ENCODE results near the gene CACNA1S.

CACNA1S gene

DNA sequence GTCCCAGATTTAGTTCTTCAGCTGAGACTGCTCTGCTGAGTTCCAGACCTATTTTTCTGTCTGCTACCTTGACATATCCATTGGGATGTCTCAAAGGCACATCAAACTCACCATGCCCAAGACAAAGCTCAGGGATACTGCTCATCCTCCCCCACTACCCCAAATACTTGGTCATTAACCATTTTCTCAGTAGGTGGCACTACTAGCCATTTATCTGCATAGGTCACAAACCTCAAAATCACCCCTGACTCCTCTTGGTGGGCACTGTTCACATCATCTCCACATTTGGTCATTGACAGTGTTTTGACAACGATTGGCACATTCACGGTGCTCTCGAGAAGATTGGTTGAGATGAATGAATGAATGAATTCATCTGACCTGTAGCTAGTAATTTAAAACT is 32.1 kb downstream of the CACNA1S start:
- H3K36me3 ChIP-seq (ENCODE audit: control insufficient read depth in 1 of 2, insufficient read depth in 2 of 2, low read length in 2 of 2): no peaks in the 10 kb centered on the region
- H3K79me2 ChIP-seq (ENCODE audit: control insufficient read depth, insufficient read depth, low read length, poor library complexity): no peaks in the 10 kb centered on the region
- no peak overlapping the region for H3K23ac ChIP-seq (ENCODE audit: low read length)
- no peak overlapping the region for H2BK12ac ChIP-seq (ENCODE audit: low read length)
- no peak overlapping the region for H3K4ac ChIP-seq (ENCODE audit: low read depth, low read length)
- H4K91ac ChIP-seq (ENCODE audit: low read depth, low read length): no peak overlapping the region
- H3K4me1 ChIP-seq (ENCODE audit: control insufficient read depth in 1 of 2, insufficient read depth in 2 of 2, low read length in 2 of 2): no peaks in the 10 kb centered on the region
- no peaks in the 10 kb centered on the region for H3K27me3 ChIP-seq (ENCODE audit: insufficient read depth, low read length)
- no peak for DNase-seq
- no peak overlapping the region for H3K4me2 ChIP-seq (ENCODE audit: low read length)
- no peak overlapping the region for H2BK120ac ChIP-seq (ENCODE audit: insufficient read depth, low read length, poor library complexity)
- H3K9ac ChIP-seq (ENCODE audit: low read length): no peak overlapping the region
- H4K8ac ChIP-seq (ENCODE audit: low read depth, low read length): no peak overlapping the region
- H3K4me3 ChIP-seq (ENCODE audit: low read depth, low read length): no peak overlapping the region
- H3K9me3 ChIP-seq (ENCODE audit: insufficient read depth, low read depth, low read length): peaks cover 2% of the 10 kb centered on the region
- H3K14ac ChIP-seq (ENCODE audit: low read length): no peak overlapping the region
- H2BK5ac ChIP-seq (ENCODE audit: low read depth, low read length, poor library complexity): no peak overlapping the region
- H2AK5ac ChIP-seq (ENCODE audit: low read length): no peak overlapping the region
- no peak overlapping the region for H2AFZ ChIP-seq (ENCODE audit: insufficient read depth, low read length, poor library complexity)
- H3K79me1 ChIP-seq (ENCODE audit: low read length): no peaks in the 10 kb centered on the region
- H4K12ac ChIP-seq (ENCODE audit: low read depth, low read length): no peak overlapping the region
- no peak overlapping the region for H3K18ac ChIP-seq (ENCODE audit: low read length)
- H3K27ac ChIP-seq (ENCODE audit: low read depth, low read length): no peak overlapping the region
- WGBS (ENCODE audit: extremely low coverage, insufficient coverage, insufficient read length): no CpG with 5 or more reads among the region's 3 CpGs

DNA sequence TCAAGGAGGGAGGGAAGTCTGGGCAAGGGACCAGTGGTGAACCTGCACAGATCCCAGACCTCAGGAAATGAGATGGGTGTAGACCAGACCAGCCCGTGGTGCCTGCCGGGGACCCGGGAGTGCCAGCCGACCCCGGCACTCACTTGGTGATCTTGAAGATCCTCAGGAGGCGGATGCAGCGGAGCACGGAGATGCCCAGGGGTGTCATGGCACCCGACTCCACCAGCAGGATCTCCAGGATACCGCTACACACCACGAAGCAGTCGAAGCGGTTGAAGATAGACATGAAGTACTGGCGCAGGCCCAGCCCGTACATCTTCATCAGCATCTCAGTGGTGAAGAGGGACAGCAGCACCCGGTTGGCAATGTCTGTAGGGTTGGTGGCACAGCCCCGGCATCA is 34.5 kb downstream of the CACNA1S start:
- H4K91ac ChIP-seq (ENCODE audit: low read depth, low read length): no peak overlapping the region

DNA sequence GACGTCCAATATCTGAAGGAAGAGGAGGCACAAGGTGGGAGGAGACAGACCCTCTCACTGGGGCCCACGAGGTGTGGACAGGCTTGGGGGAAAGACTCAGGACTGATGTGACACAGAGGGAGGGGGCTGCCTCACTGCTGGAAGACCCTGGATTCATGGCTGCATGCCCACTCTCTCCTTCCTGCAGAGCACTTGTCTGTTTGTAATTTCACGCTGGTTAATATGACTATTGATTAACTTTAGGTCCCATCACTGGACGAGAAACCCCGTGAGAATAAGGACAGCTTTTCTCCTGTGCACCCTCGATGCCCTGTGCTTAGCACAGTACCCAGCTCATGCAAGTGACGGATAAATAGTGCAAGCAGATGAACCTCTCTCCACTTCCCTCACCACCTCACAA is 35.1 kb downstream of the CACNA1S start:
- no peaks in the 10 kb centered on the region for H3K4me1 ChIP-seq (ENCODE audit: control insufficient read depth in 1 of 2, insufficient read depth in 2 of 2, low read length in 2 of 2)
- no CpG with 5 or more reads among the region's 7 CpGs for WGBS (ENCODE audit: extremely low coverage, insufficient coverage, insufficient read length)
- H2BK120ac ChIP-seq (ENCODE audit: insufficient read depth, low read length, poor library complexity): no peak overlapping the region

More for the DNA sequence above, 34.5 kb downstream of the CACNA1S start:
- Histone ChIP-seq H2BK12ac (ENCODE audit: low read length) (no peak overlapping the region), H3K4me2 (ENCODE audit: low read length) (no peak overlapping the region), H3K27me3 (ENCODE audit: insufficient read depth, low read length) (no peaks in the 10 kb centered on the region), H3K4me1 (ENCODE audit: control insufficient read depth in 1 of 2, insufficient read depth in 2 of 2, low read length in 2 of 2) (no peaks in the 10 kb centered on the region), H3K4me3 (ENCODE audit: low read depth, low read length) (no peak overlapping the region), H3K9me3 (ENCODE audit: insufficient read depth, low read depth, low read length) (peaks cover 2% of the 10 kb centered on the region), H3K36me3 (ENCODE audit: control insufficient read depth in 1 of 2, insufficient read depth in 2 of 2, low read length in 2 of 2) (no peaks in the 10 kb centered on the region), H2BK5ac (ENCODE audit: low read depth, low read length, poor library complexity) (no peak overlapping the region), H3K18ac (ENCODE audit: low read length) (no peak overlapping the region), H2AK5ac (ENCODE audit: low read length) (no peak overlapping the region), H2AFZ (ENCODE audit: insufficient read depth, low read length, poor library complexity) (no peak overlapping the region), H3K9ac (ENCODE audit: low read length) (no peak overlapping the region), H3K79me2 (ENCODE audit: control insufficient read depth, insufficient read depth, low read length, poor library complexity) (no peaks in the 10 kb centered on the region), H3K4ac (ENCODE audit: low read depth, low read length) (no peak overlapping the region), H4K8ac (ENCODE audit: low read depth, low read length) (no peak overlapping the region), H3K14ac (ENCODE audit: low read length) (no peak overlapping the region), H4K12ac (ENCODE audit: low read depth, low read length) (no peak overlapping the region), H3K23ac (ENCODE audit: low read length) (no peak overlapping the region), H2BK120ac (ENCODE audit: insufficient read depth, low read length, poor library complexity) (no peak overlapping the region), H3K27ac (ENCODE audit: low read depth, low read length) (no peak overlapping the region), H3K79me1 (ENCODE audit: low read length) (no peaks in the 10 kb centered on the region)
- no peak for DNase-seq
- WGBS (ENCODE audit: extremely low coverage, insufficient coverage, insufficient read length): no CpG with 5 or more reads among the region's 17 CpGs

GRCh38 chr1:201076092-201076491 is 36.1 kb downstream of the CACNA1S start:
- no peak overlapping the region for H3K27ac ChIP-seq (ENCODE audit: low read depth, low read length)
- H2BK5ac ChIP-seq (ENCODE audit: low read depth, low read length, poor library complexity): no peak overlapping the region
- no peak overlapping the region for H3K23ac ChIP-seq (ENCODE audit: low read length)
- DNase-seq: no peak
- H2BK12ac ChIP-seq (ENCODE audit: low read length): no peak overlapping the region
- H2AK5ac ChIP-seq (ENCODE audit: low read length): no peak overlapping the region
- no peak overlapping the region for H2BK120ac ChIP-seq (ENCODE audit: insufficient read depth, low read length, poor library complexity)
- H3K27me3 ChIP-seq (ENCODE audit: insufficient read depth, low read length): no peaks in the 10 kb centered on the region
- no peak overlapping the region for H4K91ac ChIP-seq (ENCODE audit: low read depth, low read length)
- H3K4ac ChIP-seq (ENCODE audit: low read depth, low read length): no peak overlapping the region
- H3K9me3 ChIP-seq (ENCODE audit: insufficient read depth, low read depth, low read length): peaks cover 2% of the 10 kb centered on the region
- H3K4me3 ChIP-seq (ENCODE audit: low read depth, low read length): no peak overlapping the region
- H3K4me1 ChIP-seq (ENCODE audit: control insufficient read depth in 1 of 2, insufficient read depth in 2 of 2, low read length in 2 of 2): no peaks in the 10 kb centered on the region
- no peak overlapping the region for H3K14ac ChIP-seq (ENCODE audit: low read length)
- no peak overlapping the region for H3K4me2 ChIP-seq (ENCODE audit: low read length)
- H4K8ac ChIP-seq (ENCODE audit: low read depth, low read length): no peak overlapping the region
- WGBS (ENCODE audit: extremely low coverage, insufficient coverage, insufficient read length): no CpG with 5 or more reads among the region's 7 CpGs
- H3K79me2 ChIP-seq (ENCODE audit: control insufficient read depth, insufficient read depth, low read length, poor library complexity): no peaks in the 10 kb centered on the region
- H2AFZ ChIP-seq (ENCODE audit: insufficient read depth, low read length, poor library complexity): no peak overlapping the region
- no peak overlapping the region for H3K18ac ChIP-seq (ENCODE audit: low read length)
- no peak overlapping the region for H3K9ac ChIP-seq (ENCODE audit: low read length)
- H3K36me3 ChIP-seq (ENCODE audit: control insufficient read depth in 1 of 2, insufficient read depth in 2 of 2, low read length in 2 of 2): no peaks in the 10 kb centered on the region
- no peaks in the 10 kb centered on the region for H3K79me1 ChIP-seq (ENCODE audit: low read length)
- H4K12ac ChIP-seq (ENCODE audit: low read depth, low read length): no peak overlapping the region

More for the DNA sequence above, 35.1 kb downstream of the CACNA1S start:
- Histone ChIP-seq H3K18ac (ENCODE audit: low read length) (no peak overlapping the region), H3K4ac (ENCODE audit: low read depth, low read length) (no peak overlapping the region), H3K79me1 (ENCODE audit: low read length) (no peaks in the 10 kb centered on the region), H3K9me3 (ENCODE audit: insufficient read depth, low read depth, low read length) (peaks cover 2% of the 10 kb centered on the region), H3K9ac (ENCODE audit: low read length) (no peak overlapping the region), H3K4me2 (ENCODE audit: low read length) (no peak overlapping the region), H2BK5ac (ENCODE audit: low read depth, low read length, poor library complexity) (no peak overlapping the region), H4K8ac (ENCODE audit: low read depth, low read length) (no peak overlapping the region), H3K27me3 (ENCODE audit: insufficient read depth, low read length) (no peaks in the 10 kb centered on the region), H2AK5ac (ENCODE audit: low read length) (no peak overlapping the region), H4K91ac (ENCODE audit: low read depth, low read length) (no peak overlapping the region), H3K23ac (ENCODE audit: low read length) (no peak overlapping the region), H3K14ac (ENCODE audit: low read length) (no peak overlapping the region), H3K4me3 (ENCODE audit: low read depth, low read length) (no peak overlapping the region), H3K36me3 (ENCODE audit: control insufficient read depth in 1 of 2, insufficient read depth in 2 of 2, low read length in 2 of 2) (no peaks in the 10 kb centered on the region), H4K12ac (ENCODE audit: low read depth, low read length) (no peak overlapping the region), H2AFZ (ENCODE audit: insufficient read depth, low read length, poor library complexity) (no peak overlapping the region), H2BK12ac (ENCODE audit: low read length) (no peak overlapping the region), H3K79me2 (ENCODE audit: control insufficient read depth, insufficient read depth, low read length, poor library complexity) (no peaks in the 10 kb centered on the region), H3K27ac (ENCODE audit: low read depth, low read length) (no peak overlapping the region)
- DNase-seq: no peak

Measured in trophoblast cell (in vitro differentiated cells and primary cell).